ENCODE results near the gene GLRX5.

Gene GLRX5

DNA sequence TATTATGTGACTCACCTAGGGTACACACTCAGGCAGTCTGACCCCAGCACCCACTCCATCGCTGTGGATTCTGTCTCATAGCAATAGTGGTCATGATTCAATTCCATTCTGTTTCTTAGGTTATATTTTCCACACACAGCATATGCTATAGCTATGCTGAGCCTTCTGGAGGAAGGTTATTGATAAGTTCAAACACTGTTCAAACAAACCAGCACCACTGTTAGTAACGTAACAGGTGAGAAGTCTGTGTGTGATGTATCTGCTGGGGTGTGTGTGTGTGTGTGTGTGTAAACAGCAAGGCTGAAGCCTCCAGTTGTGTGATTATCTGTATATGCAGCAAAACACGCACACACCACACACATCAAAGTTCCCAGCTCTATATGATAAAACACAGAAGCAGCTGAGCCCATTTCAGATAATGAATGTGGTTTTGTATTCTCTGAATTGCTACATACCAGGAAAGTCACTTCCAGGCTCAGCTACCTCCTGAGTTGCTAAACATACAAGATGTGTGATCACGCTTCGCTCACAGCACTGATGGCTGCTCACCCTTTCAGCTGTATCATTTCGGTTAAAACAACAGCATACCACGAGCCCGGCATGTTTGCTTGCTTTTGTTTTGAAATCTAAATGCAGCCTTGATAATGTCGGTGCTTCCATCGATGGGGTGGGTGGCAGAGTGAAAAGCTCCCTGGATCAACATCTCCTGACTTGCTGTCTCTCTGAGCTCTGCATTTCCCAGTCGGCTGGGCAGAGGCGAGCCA lies 11.6 kb upstream of the GLRX5 start:
- Histone ChIP-seq H3K4me3 (ENCODE audit: low read depth, low read length) (no peak overlapping the region), H3K4me1 (ENCODE audit: control insufficient read depth, insufficient read depth, low read length) (peaks cover 4% of the 10 kb centered on the region), H3K27me3 (ENCODE audit: control insufficient read depth, insufficient read depth, low read length) (peaks cover 10% of the 10 kb centered on the region), H3K36me3 (ENCODE audit: control insufficient read depth, insufficient read depth, low read length) (no peaks in the 10 kb centered on the region), H3K9me3 (ENCODE audit: control insufficient read depth, insufficient read depth, low read length) (no peaks in the 10 kb centered on the region), H3K9ac (ENCODE audit: low read depth, low read length) (no peak overlapping the region)

- Histone ChIP-seq H3K4me3 (ENCODE audit: low read depth, low read length) (no peak overlapping the region), H3K36me3 (ENCODE audit: control insufficient read depth, insufficient read depth, low read length) (no peaks in the 10 kb centered on the region), H3K4me1 (ENCODE audit: control insufficient read depth, insufficient read depth, low read length) (peaks cover 4% of the 10 kb centered on the region), H3K27me3 (ENCODE audit: control insufficient read depth, insufficient read depth, low read length) (peaks cover 3% of the 10 kb centered on the region), H3K9me3 (ENCODE audit: control insufficient read depth, insufficient read depth, low read length) (no peaks in the 10 kb centered on the region), H3K9ac (ENCODE audit: low read depth, low read length) (no peak overlapping the region)
These were observed 10.9 kb upstream of the GLRX5 start for GRCh38 chr14:95523815-95524448.

GRCh38 chr14:95524706-95525512 lies 9.9 kb upstream of the GLRX5 start:
- H3K27me3 ChIP-seq (ENCODE audit: control insufficient read depth, insufficient read depth, low read length): no peaks in the 10 kb centered on the region
- H3K9me3 ChIP-seq (ENCODE audit: control insufficient read depth, insufficient read depth, low read length): no peaks in the 10 kb centered on the region
- no peak overlapping the region for H3K4me3 ChIP-seq (ENCODE audit: low read depth, low read length)
- peaks cover 4% of the 10 kb centered on the region for H3K4me1 ChIP-seq (ENCODE audit: control insufficient read depth, insufficient read depth, low read length)
- H3K36me3 ChIP-seq (ENCODE audit: control insufficient read depth, insufficient read depth, low read length): no peaks in the 10 kb centered on the region
- no peak overlapping the region for H3K9ac ChIP-seq (ENCODE audit: low read depth, low read length)

DNA sequence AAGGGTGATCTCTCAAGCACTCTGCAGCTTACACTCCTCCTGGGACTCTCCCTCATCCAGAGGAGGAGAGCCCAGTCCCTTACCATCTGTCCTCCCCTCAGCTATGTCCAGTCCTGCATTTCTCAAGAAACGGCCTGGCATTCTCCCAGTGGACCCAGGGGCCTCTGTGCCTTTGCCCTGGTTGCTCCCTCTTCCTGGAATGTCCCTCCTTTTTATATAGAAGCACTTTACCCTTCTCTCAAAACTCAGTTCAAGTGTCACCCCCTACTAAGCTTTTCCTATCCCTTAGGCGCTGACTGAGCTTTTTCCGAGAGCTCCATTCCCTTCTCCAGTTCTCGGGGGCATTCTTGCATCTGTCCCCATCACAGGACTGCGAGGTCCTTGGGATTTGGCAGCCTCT lies 8.9 kb upstream of the GLRX5 start:
- no peaks in the 10 kb centered on the region for H3K9me3 ChIP-seq (ENCODE audit: control insufficient read depth, insufficient read depth, low read length)
- peaks cover 4% of the 10 kb centered on the region for H3K4me1 ChIP-seq (ENCODE audit: control insufficient read depth, insufficient read depth, low read length)

GRCh38 chr14:95526483-95527386 lies 8.1 kb upstream of the GLRX5 start:
- no peak overlapping the region for H3K4me3 ChIP-seq (ENCODE audit: low read depth, low read length)
- no peaks in the 10 kb centered on the region for H3K9me3 ChIP-seq (ENCODE audit: control insufficient read depth, insufficient read depth, low read length)
- no peaks in the 10 kb centered on the region for H3K36me3 ChIP-seq (ENCODE audit: control insufficient read depth, insufficient read depth, low read length)
- no peak overlapping the region for H3K9ac ChIP-seq (ENCODE audit: low read depth, low read length)
- H3K27me3 ChIP-seq (ENCODE audit: control insufficient read depth, insufficient read depth, low read length): no peaks in the 10 kb centered on the region
- peaks cover 4% of the 10 kb centered on the region for H3K4me1 ChIP-seq (ENCODE audit: control insufficient read depth, insufficient read depth, low read length)

More for the DNA sequence above, 8.9 kb upstream of the GLRX5 start:
- Histone ChIP-seq H3K9ac (ENCODE audit: low read depth, low read length) (no peak overlapping the region), H3K36me3 (ENCODE audit: control insufficient read depth, insufficient read depth, low read length) (no peaks in the 10 kb centered on the region), H3K4me3 (ENCODE audit: low read depth, low read length) (no peak overlapping the region), H3K27me3 (ENCODE audit: control insufficient read depth, insufficient read depth, low read length) (no peaks in the 10 kb centered on the region)

- Histone ChIP-seq H3K4me1 (ENCODE audit: control insufficient read depth, insufficient read depth, low read length) (peaks cover 4% of the 10 kb centered on the region), H3K36me3 (ENCODE audit: control insufficient read depth, insufficient read depth, low read length) (no peaks in the 10 kb centered on the region), H3K4me3 (ENCODE audit: low read depth, low read length) (no peak overlapping the region), H3K27me3 (ENCODE audit: control insufficient read depth, insufficient read depth, low read length) (no peaks in the 10 kb centered on the region), H3K9ac (ENCODE audit: low read depth, low read length) (no peak overlapping the region), H3K9me3 (ENCODE audit: control insufficient read depth, insufficient read depth, low read length) (no peaks in the 10 kb centered on the region)
These were observed 7.4 kb upstream of the GLRX5 start for GRCh38 chr14:95527387-95528002.

DNA sequence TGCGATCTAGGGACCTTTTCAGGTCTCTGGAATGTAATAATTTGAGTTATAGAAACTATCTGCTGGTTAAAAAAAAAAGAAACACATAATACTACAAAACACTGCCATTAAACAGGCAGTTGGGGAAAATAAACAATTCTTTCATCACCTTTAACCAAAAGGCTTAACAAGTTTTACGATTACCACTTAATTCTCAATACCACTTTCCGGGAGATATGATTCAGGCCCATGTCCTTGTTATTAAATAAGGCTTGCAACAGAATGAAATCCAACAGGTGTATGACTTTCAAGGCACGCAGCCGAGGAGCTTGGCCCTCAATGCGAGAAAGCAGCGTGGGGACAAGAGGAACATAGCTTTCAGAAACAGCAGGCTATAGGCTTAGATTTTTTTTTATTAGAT lies 5.6 kb upstream of the GLRX5 start:
- Histone ChIP-seq H3K9me3 (ENCODE audit: control insufficient read depth, insufficient read depth, low read length) (no peaks in the 10 kb centered on the region), H3K36me3 (ENCODE audit: control insufficient read depth, insufficient read depth, low read length) (no peaks in the 10 kb centered on the region), H3K9ac (ENCODE audit: low read depth, low read length) (no peak overlapping the region), H3K4me1 (ENCODE audit: control insufficient read depth, insufficient read depth, low read length) (peaks cover 4% of the 10 kb centered on the region), H3K27me3 (ENCODE audit: control insufficient read depth, insufficient read depth, low read length) (no peaks in the 10 kb centered on the region), H3K4me3 (ENCODE audit: low read depth, low read length) (no peak overlapping the region)

DNA sequence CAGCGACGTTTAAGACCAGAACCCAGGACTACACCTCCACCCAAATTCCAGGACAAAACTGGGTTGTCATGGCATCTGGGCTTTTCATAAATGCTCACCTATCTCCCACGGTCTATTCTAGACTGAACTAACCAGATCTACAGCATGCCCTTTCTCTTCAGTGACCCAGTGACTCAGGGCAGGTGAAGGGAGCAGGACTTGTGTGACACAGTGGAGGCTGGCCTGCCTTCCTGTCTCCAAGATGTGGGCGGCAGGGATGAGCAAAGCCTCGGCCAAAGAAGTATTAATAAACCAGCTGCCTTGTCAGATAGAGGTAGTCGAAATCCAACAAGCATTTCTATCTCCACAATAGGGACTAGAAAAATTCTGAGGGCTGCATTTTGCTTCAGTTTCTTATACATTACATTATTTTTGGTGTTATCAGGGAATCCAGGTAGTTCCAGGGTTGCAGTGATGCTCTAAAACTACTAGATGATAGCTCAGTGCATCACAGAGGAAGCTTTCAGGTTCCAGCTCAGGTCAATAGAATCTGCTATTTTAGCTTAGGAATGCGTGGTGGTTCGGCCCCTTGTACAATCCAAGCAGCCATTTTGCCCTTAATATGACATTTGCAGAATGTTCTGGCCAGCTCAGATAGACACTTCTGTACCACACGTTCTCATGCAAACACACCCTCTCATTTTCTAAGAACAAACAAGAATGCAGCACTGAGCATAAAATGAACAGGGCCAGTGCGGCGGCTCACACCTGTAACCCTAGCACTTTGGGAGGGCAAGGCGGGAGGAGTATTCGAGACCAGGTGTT lies 4.2 kb upstream of the GLRX5 start:
- Histone ChIP-seq H3K27me3 (ENCODE audit: control insufficient read depth, insufficient read depth, low read length) (no peaks in the 10 kb centered on the region), H3K36me3 (ENCODE audit: control insufficient read depth, insufficient read depth, low read length) (no peaks in the 10 kb centered on the region), H3K9ac (ENCODE audit: low read depth, low read length) (no peak overlapping the region), H3K9me3 (ENCODE audit: control insufficient read depth, insufficient read depth, low read length) (no peaks in the 10 kb centered on the region), H3K4me3 (ENCODE audit: low read depth, low read length) (no peak overlapping the region), H3K4me1 (ENCODE audit: control insufficient read depth, insufficient read depth, low read length) (peaks cover 2% of the 10 kb centered on the region)

- no peaks in the 10 kb centered on the region for H3K9me3 ChIP-seq (ENCODE audit: control insufficient read depth, insufficient read depth, low read length)
- H3K27me3 ChIP-seq (ENCODE audit: control insufficient read depth, insufficient read depth, low read length): no peaks in the 10 kb centered on the region
- no peak overlapping the region for H3K9ac ChIP-seq (ENCODE audit: low read depth, low read length)
- H3K4me1 ChIP-seq (ENCODE audit: control insufficient read depth, insufficient read depth, low read length): peaks cover 5% of the 10 kb centered on the region
- H3K4me3 ChIP-seq (ENCODE audit: low read depth, low read length): no peak overlapping the region
- no peaks in the 10 kb centered on the region for H3K36me3 ChIP-seq (ENCODE audit: control insufficient read depth, insufficient read depth, low read length)
These were observed 3.4 kb upstream of the GLRX5 start for GRCh38 chr14:95531473-95531872.

DNA sequence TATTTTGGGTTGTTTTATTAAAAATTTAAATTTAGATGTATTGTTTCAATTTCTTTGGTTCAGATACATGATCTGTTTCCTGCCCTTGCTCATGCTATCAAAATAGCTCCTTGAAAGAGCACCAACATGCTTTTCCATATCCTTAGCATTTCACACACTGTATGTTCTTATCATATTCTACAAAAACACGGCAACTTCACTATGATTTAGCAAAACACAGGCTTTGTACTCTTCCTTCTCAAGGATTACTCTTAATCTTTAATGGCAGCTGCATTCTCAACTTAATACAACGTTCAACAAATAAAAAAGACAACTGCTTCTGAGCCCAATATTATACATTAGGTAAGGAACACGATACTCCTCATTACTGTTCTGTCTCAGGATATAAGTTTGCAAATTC lies 2.9 kb upstream of the GLRX5 start:
- Histone ChIP-seq H3K4me3 (ENCODE audit: low read depth, low read length) (no peak overlapping the region), H3K4me1 (ENCODE audit: control insufficient read depth, insufficient read depth, low read length) (peaks cover 5% of the 10 kb centered on the region)

More for the DNA sequence above, 2.9 kb upstream of the GLRX5 start:
- Histone ChIP-seq H3K9ac (ENCODE audit: low read depth, low read length) (no peak overlapping the region), H3K27me3 (ENCODE audit: control insufficient read depth, insufficient read depth, low read length) (no peaks in the 10 kb centered on the region), H3K9me3 (ENCODE audit: control insufficient read depth, insufficient read depth, low read length) (no peaks in the 10 kb centered on the region), H3K36me3 (ENCODE audit: control insufficient read depth, insufficient read depth, low read length) (no peaks in the 10 kb centered on the region)
